Keratinocyte (primary cell): Measurements from ENCODE around the gene KCNQ1OT1. TPM values are rescaled to one million over a fixed set of nuclear protein-coding genes. Genes with fewer than 3 reads are reported as not detected.

Experiments used
- DNase-seq: peaks from one replicate; pipeline ENCODE4 v3.0.0-alpha.2; 2011; ENCODE audit warnings: low read depth, missing footprints, low spot score
- FAIRE-seq: peaks from 2 replicates; lab custom pipeline; 2011; peaks lifted over from hg19 to GRCh38; lab: Jason Lieb, UNC
- H2AFZ ChIP-seq: 2 replicates; pipeline ENCODE4 v1.6.0; 2012; ENCODE audit warnings: low read length, control low read depth, inconsistent platforms; ENCODE audit not compliant: control insufficient read depth
- H3K27ac ChIP-seq: 2 replicates; pipeline ENCODE4 v1.5.1; 2011; ENCODE audit warnings: low read length; ENCODE audit not compliant: control insufficient read depth, insufficient read depth
- H3K27me3 ChIP-seq: 3 replicates; pipeline ENCODE4 v1.6.0; 2011; ENCODE audit warnings: low read length; ENCODE audit not compliant: control insufficient read depth, insufficient read depth; ENCODE audit errors: extremely low read depth
- H3K36me3 ChIP-seq, 2 experiments: 2 replicates in 1 of 2; 3 replicates in 1 of 2; pipeline ENCODE4 v1.5.1; 2011; ENCODE audit warnings: low read length in 2 of 2, mild to moderate bottlenecking in 1 of 2; ENCODE audit not compliant: control insufficient read depth in 2 of 2, insufficient read depth in 2 of 2; ENCODE audit errors: extremely low read depth in 1 of 2
- H3K4me1 ChIP-seq: 3 replicates; pipeline ENCODE4 v1.5.1; 2011; ENCODE audit warnings: low read length; ENCODE audit not compliant: control insufficient read depth, insufficient read depth; ENCODE audit errors: extremely low read depth
- H3K4me2 ChIP-seq: 3 replicates; pipeline ENCODE4 v1.6.0; 2011; ENCODE audit warnings: low read depth, low read length; ENCODE audit not compliant: control insufficient read depth, insufficient read depth; ENCODE audit errors: extremely low read depth
- H3K4me3 ChIP-seq, 3 experiments: fragments of 200-600 bp in 1 of 3; sonication (generic) in 1 of 3; 2 replicates in 2 of 3; 3 replicates in 1 of 3; pipeline ENCODE4 v1.5.1; 2011 to 2016; ENCODE audit warnings: low read length in 3 of 3, mild to moderate bottlenecking in 3 of 3, control low read depth in 2 of 3, inconsistent platforms in 1 of 3, low read depth in 1 of 3, mixed read lengths in 1 of 3, mixed run types in 1 of 3, moderate library complexity in 1 of 3; ENCODE audit not compliant: control insufficient read depth in 2 of 3, insufficient read depth in 2 of 3; ENCODE audit errors: extremely low read depth in 1 of 3
- H3K79me2 ChIP-seq: 2 replicates; pipeline ENCODE4 v1.6.0; 2012; ENCODE audit warnings: low read length; ENCODE audit not compliant: control insufficient read depth, insufficient read depth
- H3K9ac ChIP-seq: 3 replicates; pipeline ENCODE4 v1.6.0; 2011; ENCODE audit warnings: low read length; ENCODE audit not compliant: control insufficient read depth, insufficient read depth; ENCODE audit errors: extremely low read depth
- H3K9me1 ChIP-seq: 3 replicates; pipeline ENCODE4 v1.6.0; 2011; ENCODE audit warnings: low read length; ENCODE audit not compliant: control insufficient read depth, insufficient read depth; ENCODE audit errors: extremely low read depth
- H3K9me3 ChIP-seq: 2 replicates; pipeline ENCODE4 v1.5.1; 2012; ENCODE audit warnings: low read depth, low read length; ENCODE audit not compliant: control insufficient read depth
- H4K20me1 ChIP-seq: 3 replicates; pipeline ENCODE4 v1.6.0; 2011; ENCODE audit warnings: low read length; ENCODE audit not compliant: control insufficient read depth, insufficient read depth; ENCODE audit errors: extremely low read depth
- EZH2 ChIP-seq: IDR thresholded peaks from one replicate; pipeline ENCODE4 v1.6.1; 2012; ENCODE audit warnings: inconsistent platforms, mild to moderate bottlenecking, low read length, moderate library complexity
- dilution Hi-C: fragments of 300-500 bp; cut with MboI; formaldehyde crosslinking; loops from one replicate; pipeline ENCODE4 v1.7.0; 2020; ENCODE audit warnings: low sequenced_read_pairs; ENCODE audit not compliant: extremely low pct_ligation_motif_present
- polyA plus RNA-seq, 5 experiments: library from polyadenylated mRNA; depleted of rRNA in 3 of 5; stranded (reverse) in 3 of 5; stranded (forward) in 1 of 5; unstranded in 1 of 5; fragments of >200 nt; gene quantifications; 1 replicate in 1 of 5; 2 replicates in 3 of 5; 3 replicates in 1 of 5; pipeline versions ENCODE4 v1.2.1 to v1.2.3, GENCODE V29; 2011 to 2012; ENCODE audit warnings: missing spikeins in 2 of 5, low read depth in 1 of 5, low replicate concordance in 1 of 5
- TF ChIP-seq, protein P1 (sequence below), 3 experiments: IDR thresholded peaks in 1 of 3; conservative IDR thresholded peaks in 1 of 3; optimal IDR thresholded peaks in 1 of 3; 2 replicates in 2 of 3; 3 replicates in 1 of 3; pipeline versions ENCODE3 to v1.5.1; 2011; ENCODE audit warnings: low read length in 3 of 3, mild to moderate bottlenecking in 3 of 3, moderate library complexity in 2 of 3, control low read depth in 1 of 3, inconsistent platforms in 1 of 3; ENCODE audit not compliant: insufficient read depth in 2 of 3; ENCODE audit errors: extremely low read depth in 1 of 3

The KCNQ1OT1 gene
- polyA plus RNA-seq, 1 donor (not counting 4 experiments of a cell fraction or from before 2014, with no cell fraction given) = 0.07 TPM

DNA sequence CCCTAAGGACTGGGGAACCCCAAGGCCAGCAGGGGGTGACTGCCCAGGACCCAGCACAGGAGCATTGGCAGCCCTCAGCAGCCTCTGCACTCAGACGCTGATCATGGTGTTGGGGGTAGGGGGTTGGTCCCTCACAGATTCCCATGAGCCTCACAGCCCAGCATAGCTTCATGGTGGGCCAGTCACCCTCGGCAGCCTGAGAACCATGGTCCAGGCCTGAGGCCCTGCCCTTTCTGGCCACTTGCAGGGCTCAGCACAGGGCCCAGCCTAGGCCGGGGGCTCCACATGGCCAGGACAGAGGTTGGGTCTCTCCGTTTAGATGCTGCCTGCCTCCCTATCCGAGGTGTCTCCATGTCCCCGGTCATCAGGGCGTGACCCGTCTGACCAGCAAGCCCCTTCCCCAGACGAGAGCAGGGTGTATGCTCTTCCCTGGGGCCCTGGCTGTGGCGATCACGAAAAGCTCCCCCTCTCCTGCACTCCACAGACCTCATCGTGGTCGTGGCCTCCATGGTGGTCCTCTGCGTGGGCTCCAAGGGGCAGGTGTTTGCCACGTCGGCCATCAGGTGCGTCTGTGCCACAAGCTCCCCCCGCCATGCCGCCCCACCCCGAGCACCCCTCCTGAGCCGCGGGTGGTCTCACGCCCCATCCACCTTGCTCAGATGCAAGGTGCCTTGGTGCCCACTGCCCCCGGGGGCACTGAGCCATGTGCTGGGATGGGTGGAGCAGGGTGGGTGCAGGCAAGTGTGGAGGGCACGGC, 128.8 kb downstream of the KCNQ1OT1 start:
- DNase-seq = no peak
- dilution Hi-C loops = no loop called here
- H2AFZ ChIP-seq = no peak overlapping the region

DNA sequence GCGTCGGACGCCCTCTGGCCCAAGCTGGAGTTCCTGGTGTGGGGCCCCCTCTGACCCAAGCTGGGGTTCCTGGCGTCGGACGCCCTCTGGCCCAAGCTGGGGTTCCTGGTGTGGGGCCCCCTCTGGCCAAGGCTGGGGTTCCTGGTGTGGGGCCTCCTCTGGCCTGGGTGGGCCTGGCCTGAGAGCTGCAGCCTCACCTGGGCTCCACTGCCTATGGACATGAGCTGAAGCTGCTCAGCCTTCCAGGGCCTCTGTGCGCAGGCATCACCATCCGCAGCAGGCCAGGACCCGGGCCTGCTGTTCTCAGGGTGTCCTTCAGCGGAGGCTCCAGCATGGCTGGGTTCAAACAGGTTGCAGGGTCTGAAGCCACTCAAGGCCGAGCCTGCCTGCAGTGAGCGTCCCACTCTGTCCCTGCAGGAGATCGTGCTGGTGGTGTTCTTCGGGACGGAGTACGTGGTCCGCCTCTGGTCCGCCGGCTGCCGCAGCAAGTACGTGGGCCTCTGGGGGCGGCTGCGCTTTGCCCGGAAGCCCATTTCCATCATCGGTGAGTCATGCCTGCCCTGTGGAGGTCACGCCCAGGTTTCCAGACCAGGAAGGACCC, 129.5 kb downstream of the KCNQ1OT1 start:
- Histone ChIP-seq H3K79me2 (no peaks in the 10 kb centered on the region), H3K9me3 (no peaks in the 10 kb centered on the region), H3K4me2 (no peak overlapping the region), H3K4me3 (no peak overlapping the region), H3K9ac (no peak overlapping the region), H4K20me1 (no peaks in the 10 kb centered on the region), H3K4me1 (no peaks in the 10 kb centered on the region), H3K36me3 (no peaks in the 10 kb centered on the region), H3K27ac (no peak overlapping the region), H3K9me1 (no peaks in the 10 kb centered on the region), H2AFZ (no peak overlapping the region), H3K27me3 (no peaks in the 10 kb centered on the region)
- dilution Hi-C loops = no loop called here
- DNase-seq (no peak), FAIRE-seq (no peak)
- no peak for TF ChIP-seq EZH2
- TF ChIP-seq, protein P1, sequence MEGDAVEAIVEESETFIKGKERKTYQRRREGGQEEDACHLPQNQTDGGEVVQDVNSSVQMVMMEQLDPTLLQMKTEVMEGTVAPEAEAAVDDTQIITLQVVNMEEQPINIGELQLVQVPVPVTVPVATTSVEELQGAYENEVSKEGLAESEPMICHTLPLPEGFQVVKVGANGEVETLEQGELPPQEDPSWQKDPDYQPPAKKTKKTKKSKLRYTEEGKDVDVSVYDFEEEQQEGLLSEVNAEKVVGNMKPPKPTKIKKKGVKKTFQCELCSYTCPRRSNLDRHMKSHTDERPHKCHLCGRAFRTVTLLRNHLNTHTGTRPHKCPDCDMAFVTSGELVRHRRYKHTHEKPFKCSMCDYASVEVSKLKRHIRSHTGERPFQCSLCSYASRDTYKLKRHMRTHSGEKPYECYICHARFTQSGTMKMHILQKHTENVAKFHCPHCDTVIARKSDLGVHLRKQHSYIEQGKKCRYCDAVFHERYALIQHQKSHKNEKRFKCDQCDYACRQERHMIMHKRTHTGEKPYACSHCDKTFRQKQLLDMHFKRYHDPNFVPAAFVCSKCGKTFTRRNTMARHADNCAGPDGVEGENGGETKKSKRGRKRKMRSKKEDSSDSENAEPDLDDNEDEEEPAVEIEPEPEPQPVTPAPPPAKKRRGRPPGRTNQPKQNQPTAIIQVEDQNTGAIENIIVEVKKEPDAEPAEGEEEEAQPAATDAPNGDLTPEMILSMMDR (optimal IDR thresholded peaks at IDR 0.05 in 1 of 3, IDR thresholded peaks at IDR 0.05 in 1 of 3, conservative IDR thresholded peaks at IDR 0.05 in 1 of 3; ENCODE audit: extremely low read depth in 1 of 3, insufficient read depth in 2 of 3, low read length in 3 of 3) = no peak

More for the DNA sequence above, 128.8 kb downstream of the KCNQ1OT1 start:
- Histone ChIP-seq H3K4me2 (no peak overlapping the region), H3K4me3 (no peak overlapping the region), H3K9me1 (no peaks in the 10 kb centered on the region), H3K27ac (no peak overlapping the region), H3K79me2 (no peaks in the 10 kb centered on the region), H3K9ac (no peak overlapping the region), H3K9me3 (no peaks in the 10 kb centered on the region), H3K4me1 (no peaks in the 10 kb centered on the region), H3K27me3 (no peaks in the 10 kb centered on the region), H4K20me1 (no peaks in the 10 kb centered on the region), H3K36me3 (no peaks in the 10 kb centered on the region)
- TF ChIP-seq EZH2 = no peak
- TF ChIP-seq, protein P1 (optimal IDR thresholded peaks at IDR 0.05 in 1 of 3, IDR thresholded peaks at IDR 0.05 in 1 of 3, conservative IDR thresholded peaks at IDR 0.05 in 1 of 3; ENCODE audit: extremely low read depth in 1 of 3, insufficient read depth in 2 of 3, low read length in 3 of 3) = no peak
- FAIRE-seq = no peak
